CD4-positive, CD25-positive, alpha-beta regulatory T cell (primary cell): ENCODE measurements around the gene ARL10. TPM values are rescaled to one million over a fixed set of nuclear protein-coding genes. Genes with fewer than 3 reads are reported as not detected.

Source experiments
- ATAC-seq, 2 donors: fragments of 150-1000 bp; cut with Tn5 transposase; one replicate each; pipeline ENCODE4 v1.10.0; 2021; ENCODE audit warnings: low read depth in 2 of 2, moderate number of reproducible peaks in 2 of 2, moderate library complexity in 1 of 2
- DNase-seq, 3 donors: peaks; one replicate each; pipeline versions ENCODE4 v3.0.0 to v3.0.0-alpha.2; 2012 to 2022; ENCODE audit warnings: mixed read lengths in 1 of 3
- H3K27ac ChIP-seq: one replicate; pipeline ENCODE4 v1.7.0; 2013; ENCODE audit warnings: mild to moderate bottlenecking, low read length; ENCODE audit not compliant: insufficient read depth, poor library complexity, severe bottlenecking
- H3K27me3 ChIP-seq: one replicate; pipeline ENCODE4 v1.7.0; 2013; ENCODE audit warnings: low read length; ENCODE audit not compliant: control insufficient read depth, insufficient read depth
- H3K36me3 ChIP-seq: one replicate; pipeline ENCODE4 v1.7.0; 2013; ENCODE audit warnings: mild to moderate bottlenecking, low read length, moderate library complexity; ENCODE audit not compliant: control insufficient read depth, insufficient read depth
- H3K4me1 ChIP-seq: 2 replicates; pipeline ENCODE4 v1.7.0; 2013; ENCODE audit warnings: mild to moderate bottlenecking, low read length; ENCODE audit not compliant: insufficient read depth, control insufficient read depth, poor library complexity, severe bottlenecking
- H3K4me3 ChIP-seq: one replicate; pipeline ENCODE4 v1.7.0; 2013; ENCODE audit warnings: low read depth, mild to moderate bottlenecking, low read length, moderate library complexity
- H3K9me3 ChIP-seq, 2 experiments: 1 replicate in 1 of 2; 2 replicates in 1 of 2; pipeline ENCODE4 v1.7.0; 2013; ENCODE audit warnings: low read length in 2 of 2, mild to moderate bottlenecking in 1 of 2, moderate library complexity in 1 of 2; ENCODE audit not compliant: control insufficient read depth in 2 of 2
- H3K27ac Mint-ChIP-seq, 3 donors: one replicate each; pipeline ENCODE4 v1.8.0; 2020 to 2022; ENCODE audit warnings: mild to moderate bottlenecking in 3 of 3, mixed read lengths in 3 of 3, moderate library complexity in 2 of 3
- H3K27me3 Mint-ChIP-seq: one replicate; pipeline ENCODE4 v1.8.0; 2022; ENCODE audit warnings: mild to moderate bottlenecking, mixed read lengths
- H3K36me3 Mint-ChIP-seq: one replicate; pipeline ENCODE4 v1.8.0; 2020; ENCODE audit warnings: mixed read lengths
- H3K4me1 Mint-ChIP-seq, 4 donors: one replicate each; pipeline ENCODE4 v1.8.0; 2020 to 2022; ENCODE audit warnings: mixed read lengths in 4 of 4, mild to moderate bottlenecking in 1 of 4
- H3K4me3 Mint-ChIP-seq, 4 donors: one replicate each; pipeline ENCODE4 v1.8.0; 2020 to 2022; ENCODE audit warnings: mild to moderate bottlenecking in 4 of 4, mixed read lengths in 4 of 4, moderate library complexity in 3 of 4
- H3K9me3 Mint-ChIP-seq, 7 donors: one replicate each; pipeline ENCODE4 v1.8.0; 2020 to 2022; ENCODE audit warnings: mixed read lengths in 7 of 7, mild to moderate bottlenecking in 3 of 7, moderate library complexity in 2 of 7
- polyA plus RNA-seq, 4 donors: library from polyadenylated mRNA; unstranded; fragments of 300-500 nt; fragmentation: Illumina TruSeq; gene quantifications; one replicate each; pipeline ENCODE4 v1.2.3, GENCODE V29; 2021
- total RNA-seq: library from RNA; stranded (reverse); gene quantifications from one replicate; pipeline ENCODE4 v1.2.3, GENCODE V29; 2022

The ARL10 gene
- total and polyA plus RNA-seq, 5 donors from 2014 or later = 1.6 to 4.8 (median 2.3) TPM

GRCh38 chr5:176339304-176339703 is 26.0 kb upstream of the ARL10 start:
- Mint-ChIP-seq H3K9me3 (no peaks in the 10 kb centered on the region), H3K4me1 (no peaks in the 10 kb centered on the region), H3K27ac (no peak overlapping the region), H3K27me3 (no peaks in the 10 kb centered on the region), H3K36me3 (peaks cover 25% of the 10 kb centered on the region), H3K4me3 (no peak overlapping the region)
- ATAC-seq = no peak
- Histone ChIP-seq H3K27ac (no peak overlapping the region), H3K4me3 (no peak overlapping the region), H3K9me3 (peaks cover 0 to 3% of the 10 kb centered on the region in 2 experiments), H3K36me3 (peaks cover 17% of the 10 kb centered on the region), H3K27me3 (no peaks in the 10 kb centered on the region), H3K4me1 (no peaks in the 10 kb centered on the region)
- no peak for DNase-seq

GRCh38 chr5:176341325-176342157 is 23.7 kb upstream of the ARL10 start:
- DNase-seq = no peak
- no peak for ATAC-seq
- H3K27ac ChIP-seq = no peak overlapping the region
- H3K9me3 ChIP-seq = no peaks in the 10 kb centered on the region
- H3K4me3 Mint-ChIP-seq = no peak overlapping the region
- H3K36me3 Mint-ChIP-seq = peaks cover 18% of the 10 kb centered on the region
- peaks cover 32% of the 10 kb centered on the region for H3K36me3 ChIP-seq
- no peaks in the 10 kb centered on the region for H3K27me3 Mint-ChIP-seq
- H3K27ac Mint-ChIP-seq = peak overlapping the region; percentile 7 to 72 (median 48)
- H3K9me3 Mint-ChIP-seq = no peaks in the 10 kb centered on the region
- no peaks in the 10 kb centered on the region for H3K27me3 ChIP-seq
- no peak overlapping the region for H3K4me3 ChIP-seq
- no peaks in the 10 kb centered on the region for H3K4me1 ChIP-seq
- no peaks in the 10 kb centered on the region for H3K4me1 Mint-ChIP-seq

- DNase-seq = no peak
- Histone ChIP-seq H3K4me1 (no peaks in the 10 kb centered on the region), H3K4me3 (no peak overlapping the region), H3K27ac (no peak overlapping the region), H3K27me3 (no peaks in the 10 kb centered on the region), H3K9me3 (no peaks in the 10 kb centered on the region), H3K36me3 (peaks cover 32% of the 10 kb centered on the region)
- no peak overlapping the region for H3K4me3 Mint-ChIP-seq
- H3K27me3 Mint-ChIP-seq = no peaks in the 10 kb centered on the region
- no peaks in the 10 kb centered on the region for H3K9me3 Mint-ChIP-seq
- peak overlapping the region in 2 of 3 donors; percentile 7 to 72 for H3K27ac Mint-ChIP-seq
- peaks cover 13% of the 10 kb centered on the region for H3K36me3 Mint-ChIP-seq
- ATAC-seq = no peak
- H3K4me1 Mint-ChIP-seq = no peaks in the 10 kb centered on the region
These were observed 23.2 kb upstream of the ARL10 start for GRCh38 chr5:176342158-176342483.

- peak overlapping the region in 2 of 3 donors; percentile 39 to 72 for H3K27ac Mint-ChIP-seq
- Histone ChIP-seq H3K27ac (no peak overlapping the region), H3K36me3 (peaks cover 34% of the 10 kb centered on the region), H3K9me3 (no peaks in the 10 kb centered on the region), H3K27me3 (no peaks in the 10 kb centered on the region), H3K4me3 (no peak overlapping the region), H3K4me1 (no peaks in the 10 kb centered on the region)
- DNase-seq (no peak), ATAC-seq (no peak)
- H3K9me3 Mint-ChIP-seq = no peaks in the 10 kb centered on the region
- peaks cover 14% of the 10 kb centered on the region for H3K36me3 Mint-ChIP-seq
- H3K4me1 Mint-ChIP-seq = peaks cover 0 to 1% (median 0%) of the 10 kb centered on the region in 4 donors
- H3K27me3 Mint-ChIP-seq = no peaks in the 10 kb centered on the region
- H3K4me3 Mint-ChIP-seq = no peak overlapping the region
These were observed 22.4 kb upstream of the ARL10 start for GRCh38 chr5:176342766-176343458.

GRCh38 chr5:176350416-176350815 is 14.9 kb upstream of the ARL10 start:
- Histone ChIP-seq H3K4me1 (no peaks in the 10 kb centered on the region), H3K27me3 (no peaks in the 10 kb centered on the region), H3K4me3 (no peak overlapping the region), H3K36me3 (peaks cover 96% of the 10 kb centered on the region), H3K9me3 (no peaks in the 10 kb centered on the region), H3K27ac (no peak overlapping the region)
- no peak for ATAC-seq
- Mint-ChIP-seq H3K4me1 (peaks cover 0 to 28% (median 17%) of the 10 kb centered on the region in 4 donors), H3K4me3 (no peak overlapping the region), H3K27me3 (no peaks in the 10 kb centered on the region), H3K9me3 (no peaks in the 10 kb centered on the region), H3K36me3 (peaks cover 56% of the 10 kb centered on the region), H3K27ac (no peak overlapping the region)
- DNase-seq = no peak

GRCh38 chr5:176352116-176352878 is 13.0 kb upstream of the ARL10 start:
- Mint-ChIP-seq H3K27ac (no peak overlapping the region), H3K27me3 (no peaks in the 10 kb centered on the region), H3K36me3 (peaks cover 61% of the 10 kb centered on the region), H3K4me3 (no peak overlapping the region), H3K4me1 (peaks cover 3 to 36% (median 22%) of the 10 kb centered on the region in 4 donors), H3K9me3 (no peaks in the 10 kb centered on the region)
- peaks cover 94% of the 10 kb centered on the region for H3K36me3 ChIP-seq
- no peaks in the 10 kb centered on the region for H3K27me3 ChIP-seq
- H3K4me3 ChIP-seq = no peak overlapping the region
- no peaks in the 10 kb centered on the region for H3K9me3 ChIP-seq
- no peaks in the 10 kb centered on the region for H3K4me1 ChIP-seq
- ATAC-seq (no peak), DNase-seq (no peak)
- no peak overlapping the region for H3K27ac ChIP-seq

- peaks cover 61% of the 10 kb centered on the region for H3K36me3 Mint-ChIP-seq
- H3K27me3 Mint-ChIP-seq = no peaks in the 10 kb centered on the region
- peaks cover 8 to 45% (median 33%) of the 10 kb centered on the region in 4 donors for H3K4me1 Mint-ChIP-seq
- Histone ChIP-seq H3K9me3 (no peaks in the 10 kb centered on the region), H3K27me3 (no peaks in the 10 kb centered on the region), H3K36me3 (peaks cover 91% of the 10 kb centered on the region), H3K4me1 (no peaks in the 10 kb centered on the region), H3K4me3 (no peak overlapping the region), H3K27ac (no peak overlapping the region)
- no peaks in the 10 kb centered on the region for H3K9me3 Mint-ChIP-seq
- ATAC-seq (no peak), DNase-seq (no peak)
- H3K4me3 Mint-ChIP-seq = no peak overlapping the region
- H3K27ac Mint-ChIP-seq = peak overlapping the region in 1 of 3 donors; percentile 83
These were observed 11.8 kb upstream of the ARL10 start for GRCh38 chr5:176353533-176353932.
